ENCODE measurements around the gene E2F6.

The E2F6 gene

DNA sequence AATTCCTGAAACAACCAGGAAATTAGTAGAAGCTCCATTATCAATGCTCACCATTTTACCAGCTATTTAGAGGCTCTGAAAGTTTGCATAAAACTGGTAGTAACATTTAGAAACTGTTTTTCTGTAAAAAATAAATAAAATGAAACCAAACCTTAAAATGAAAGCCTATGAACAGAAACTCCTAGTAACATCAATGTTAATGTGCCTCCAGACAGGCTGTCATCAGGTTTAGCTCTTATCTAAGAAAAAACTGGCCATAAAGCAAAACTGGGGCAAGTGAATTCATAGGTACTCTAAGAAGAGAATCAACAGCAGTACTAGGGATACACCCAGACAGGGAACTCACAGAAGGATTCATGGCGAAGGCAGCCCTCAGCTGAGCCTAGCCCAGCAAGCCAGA is 8.0 kb downstream of the E2F6 start:
- no peak for DNase-seq (ENCODE audit: low read depth)

DNA sequence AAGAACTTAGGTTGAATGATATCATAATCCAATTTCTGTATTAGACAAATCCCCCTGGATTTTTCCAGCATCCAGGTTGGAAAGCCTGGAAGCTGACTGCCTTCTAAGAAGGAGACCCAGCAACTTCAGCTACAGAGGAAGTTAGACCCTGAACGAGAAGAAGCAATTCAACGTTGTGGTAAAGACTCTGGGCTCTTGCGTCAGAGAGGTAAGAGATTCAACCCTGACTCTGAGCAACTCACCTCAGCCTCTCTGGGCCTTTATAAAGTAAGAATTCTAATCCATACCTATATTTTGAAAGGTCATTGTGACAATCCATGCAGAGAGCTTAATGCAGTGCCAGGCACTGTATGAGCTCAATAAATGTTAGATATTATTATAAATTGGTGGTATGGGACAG is 9.7 kb downstream of the E2F6 start:
- no peak for DNase-seq (ENCODE audit: low read depth)

DNA sequence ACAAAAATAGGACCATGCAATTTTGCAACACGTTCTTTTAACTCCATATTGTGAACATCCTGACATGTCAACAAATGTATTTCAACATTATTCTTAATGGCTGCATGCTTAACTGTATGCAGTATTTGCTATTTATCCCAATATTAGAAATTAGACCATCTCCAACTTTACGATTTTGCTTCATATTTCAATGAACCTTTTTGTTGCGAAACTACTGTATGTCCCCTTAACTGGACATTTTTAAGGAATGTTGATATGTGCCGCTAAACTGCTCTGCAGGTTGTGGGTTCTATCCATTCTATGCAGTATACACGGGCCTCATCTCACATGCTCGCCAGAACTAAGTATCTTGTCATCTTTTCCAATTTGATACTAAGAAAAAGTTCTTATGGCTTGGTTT is 11.1 kb downstream of the E2F6 start:
- no peak for DNase-seq (ENCODE audit: low read depth)

DNA sequence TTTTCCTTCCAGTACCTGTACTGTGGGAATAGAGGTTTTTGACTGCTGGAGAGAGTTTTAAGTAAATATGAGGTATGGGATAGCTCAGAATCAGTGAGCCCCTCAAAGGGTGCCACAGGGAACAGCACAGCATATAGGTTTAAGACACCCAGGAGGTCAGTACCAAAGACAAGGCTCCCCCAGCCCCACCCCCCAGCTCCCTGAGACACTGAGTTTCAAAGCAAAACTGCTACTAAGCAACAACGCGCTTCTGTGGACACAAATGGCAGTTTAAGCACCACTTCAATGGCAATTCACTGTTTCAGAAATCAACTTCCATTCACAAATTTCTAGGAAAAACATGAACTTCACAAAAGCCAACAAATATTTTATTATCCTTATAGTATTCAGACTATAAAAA is 15.2 kb downstream of the E2F6 start:
- DNase-seq (ENCODE audit: low read depth) = no peak

DNA sequence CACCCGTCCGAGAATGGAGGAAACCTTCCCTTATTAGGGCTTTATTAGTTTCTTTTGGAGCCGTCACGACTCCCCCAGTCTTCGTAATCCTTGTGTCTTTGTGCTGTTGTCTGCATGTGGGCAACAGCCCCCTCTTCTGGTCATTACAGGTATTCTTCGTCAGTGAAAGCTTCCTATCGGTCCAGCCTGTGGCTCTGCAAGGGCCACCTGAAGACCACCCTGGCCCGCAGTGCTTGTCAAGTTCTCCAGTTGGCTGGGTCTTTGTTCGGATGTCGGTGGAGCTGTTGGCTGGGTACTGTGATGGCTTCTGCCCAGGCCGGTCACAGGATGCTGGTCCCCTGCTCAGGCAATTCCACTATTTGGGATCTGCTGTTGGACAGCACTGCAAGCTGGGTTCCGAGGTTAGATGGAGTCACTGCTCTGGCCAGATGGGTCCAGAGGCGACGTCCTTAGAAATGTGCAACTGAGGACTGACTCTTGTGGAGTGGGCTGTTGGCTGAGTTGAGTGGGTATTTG is 19.2 kb downstream of the E2F6 start:
- peak; percentile 4 for DNase-seq (ENCODE audit: low read depth)

DNA sequence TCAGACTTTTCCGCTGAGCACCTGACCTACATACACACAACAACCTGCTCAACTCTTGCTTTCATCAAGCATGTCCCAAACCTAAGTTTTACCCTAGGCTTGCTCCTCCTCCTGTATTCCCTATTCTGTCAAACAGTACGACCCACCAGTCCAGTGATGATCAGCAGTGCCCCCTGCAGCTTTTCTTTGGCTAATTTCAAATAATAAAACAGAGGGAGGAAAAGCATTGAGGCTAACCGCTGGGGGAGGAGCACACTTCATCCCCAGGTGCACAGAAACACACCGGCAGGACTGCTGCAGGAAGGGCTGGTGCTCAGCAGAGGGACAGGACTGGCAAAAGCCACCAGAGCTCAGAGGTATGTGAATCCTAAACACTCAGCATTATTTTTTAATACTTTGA is 21.2 kb downstream of the E2F6 start:
- no peak for DNase-seq (ENCODE audit: low read depth)

DNA sequence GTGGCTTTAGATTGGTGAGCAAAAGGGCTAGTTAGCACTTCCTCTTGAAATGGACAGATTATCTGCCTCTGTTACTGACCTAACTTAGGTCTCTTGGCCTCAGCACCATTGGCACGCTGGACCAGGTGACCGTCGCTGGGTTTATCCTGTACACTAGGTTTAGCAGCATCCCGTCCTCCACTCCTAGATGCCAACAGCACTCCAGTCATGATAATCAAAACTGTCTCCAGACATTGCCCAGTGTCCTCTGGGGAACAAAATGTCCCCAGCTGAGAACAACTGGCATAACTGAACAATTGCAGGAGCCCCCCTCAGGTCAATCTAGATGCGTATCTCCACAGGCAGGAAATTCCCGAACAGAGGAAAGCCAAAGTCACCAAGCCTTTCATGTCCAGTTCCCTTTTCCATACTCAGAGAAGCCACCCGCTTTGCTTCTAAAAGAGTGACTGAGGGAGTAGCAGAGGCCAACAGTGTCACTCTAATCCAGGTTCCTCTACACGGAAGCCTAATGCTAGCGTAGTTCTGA is 27.3 kb downstream of the E2F6 start:
- no peak for DNase-seq (ENCODE audit: low read depth)

DNA sequence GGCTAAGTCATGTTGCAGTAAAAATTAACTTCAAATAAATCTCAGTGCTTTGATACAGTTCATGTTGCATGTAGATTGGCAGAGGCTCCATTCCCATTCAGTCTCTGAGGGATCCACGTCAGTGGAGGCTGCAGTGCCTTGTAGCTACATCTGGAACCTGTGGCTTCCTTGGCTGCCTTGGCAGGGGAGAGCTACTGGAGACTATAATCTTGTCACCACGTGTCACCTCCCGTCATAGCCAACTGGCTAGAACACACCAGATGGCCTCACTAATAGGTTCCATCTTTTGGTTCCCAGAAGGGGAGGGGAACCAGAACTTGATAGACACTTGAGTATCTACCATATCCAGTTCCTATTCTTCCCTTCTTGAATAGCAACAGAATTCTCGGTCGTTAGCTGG is 28.4 kb downstream of the E2F6 start:
- DNase-seq (ENCODE audit: low read depth) = no peak

DNA sequence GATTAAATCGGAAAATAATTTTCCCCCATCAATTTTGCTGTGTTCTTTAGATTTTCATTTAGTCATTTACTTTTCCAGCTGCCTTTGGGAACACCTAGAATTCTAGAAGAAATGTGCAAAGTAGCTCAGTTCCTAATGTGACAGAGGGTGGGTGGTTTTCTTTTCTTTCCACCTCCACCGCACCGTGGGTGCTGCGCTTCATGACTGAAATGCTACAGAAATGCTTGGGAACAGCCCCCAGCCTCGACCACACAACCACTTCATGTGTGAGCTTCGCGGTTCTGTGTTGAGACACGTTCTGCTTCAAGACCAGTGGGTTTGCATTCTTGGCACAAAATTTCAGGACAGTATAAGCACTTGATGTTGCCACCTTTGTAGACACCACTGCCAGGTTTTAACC is 30.9 kb downstream of the E2F6 start:
- DNase-seq (ENCODE audit: low read depth) = no peak

DNA sequence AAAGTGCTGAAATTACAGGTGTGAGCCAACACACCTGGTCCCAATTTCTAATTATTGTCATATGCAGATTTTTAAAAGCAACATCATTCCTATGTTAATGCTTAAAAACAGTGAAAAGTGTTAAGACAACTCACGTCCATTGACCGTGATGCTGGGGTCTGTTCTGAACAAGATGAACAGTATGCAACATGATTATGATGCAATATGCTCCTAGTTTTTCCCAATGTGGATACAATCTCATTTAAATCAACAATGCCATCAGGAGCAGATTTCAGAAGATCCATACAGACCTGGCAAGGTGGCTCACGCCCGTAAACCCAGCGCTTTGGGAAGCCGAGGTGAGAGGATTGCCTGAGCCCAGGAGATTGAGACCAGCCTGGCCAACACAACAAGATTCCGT is 31.5 kb downstream of the E2F6 start:
- DNase-seq (ENCODE audit: low read depth) = no peak

DNA sequence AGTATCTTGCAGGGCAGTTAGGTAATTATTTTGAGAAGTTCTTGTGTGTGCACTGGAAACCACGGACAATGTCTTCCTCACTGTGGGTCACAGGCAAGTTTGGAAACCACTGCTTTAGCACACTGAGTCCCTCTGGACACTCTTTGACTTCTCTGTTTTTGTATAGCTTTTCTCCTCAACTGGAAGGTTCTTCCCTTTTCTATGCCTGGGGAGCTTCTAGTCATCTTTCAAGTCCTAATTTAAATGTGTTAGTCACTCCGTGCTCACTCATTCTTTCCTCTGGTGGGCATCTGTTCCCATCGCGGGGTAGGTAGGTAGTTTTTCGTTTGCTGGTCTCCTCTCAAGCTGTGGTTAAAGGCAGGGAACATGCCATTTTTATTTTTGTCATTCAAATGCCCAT is 32.1 kb downstream of the E2F6 start:
- DNase-seq (ENCODE audit: low read depth) = no peak

DNA sequence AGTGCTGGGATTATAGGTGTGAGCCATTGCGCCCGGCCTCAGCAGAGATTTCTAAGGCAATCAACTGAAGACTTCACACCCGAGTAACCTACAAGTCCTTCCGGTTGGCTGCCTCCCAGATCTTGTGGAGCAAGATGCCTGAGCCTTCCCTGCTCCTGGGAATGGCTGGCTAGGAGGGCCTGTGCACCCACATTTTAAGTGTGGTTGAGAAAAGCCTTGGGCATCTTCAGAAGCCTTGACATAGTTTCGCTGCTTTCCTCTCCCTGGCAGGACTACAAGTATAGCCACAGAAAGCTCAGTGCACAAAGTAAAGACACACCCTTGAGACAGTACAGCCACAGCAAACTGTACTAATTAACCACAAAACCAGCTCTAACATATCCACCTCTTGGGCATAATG is 35.2 kb downstream of the E2F6 start:
- no peak for DNase-seq (ENCODE audit: low read depth)

DNA sequence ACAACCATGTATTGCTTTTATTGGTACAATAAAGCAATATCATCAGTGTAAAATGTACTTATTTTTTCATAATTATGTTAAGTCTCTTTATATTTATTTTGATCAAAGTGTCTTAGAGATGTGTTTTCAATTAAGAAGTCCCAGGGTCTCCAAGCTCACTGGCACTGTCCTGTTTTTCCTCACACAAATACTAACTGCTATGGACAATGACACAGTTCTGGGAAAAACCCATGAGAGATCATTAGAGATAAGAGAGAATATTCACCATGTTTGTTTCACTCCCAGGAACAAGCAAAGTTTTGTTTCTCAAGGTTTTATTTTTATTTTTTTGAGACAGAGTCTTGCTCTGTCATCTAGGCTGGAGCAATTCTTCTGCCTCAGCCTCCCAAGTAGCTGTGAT is 38.7 kb downstream of the E2F6 start:
- no peak for DNase-seq (ENCODE audit: low read depth)

DNA sequence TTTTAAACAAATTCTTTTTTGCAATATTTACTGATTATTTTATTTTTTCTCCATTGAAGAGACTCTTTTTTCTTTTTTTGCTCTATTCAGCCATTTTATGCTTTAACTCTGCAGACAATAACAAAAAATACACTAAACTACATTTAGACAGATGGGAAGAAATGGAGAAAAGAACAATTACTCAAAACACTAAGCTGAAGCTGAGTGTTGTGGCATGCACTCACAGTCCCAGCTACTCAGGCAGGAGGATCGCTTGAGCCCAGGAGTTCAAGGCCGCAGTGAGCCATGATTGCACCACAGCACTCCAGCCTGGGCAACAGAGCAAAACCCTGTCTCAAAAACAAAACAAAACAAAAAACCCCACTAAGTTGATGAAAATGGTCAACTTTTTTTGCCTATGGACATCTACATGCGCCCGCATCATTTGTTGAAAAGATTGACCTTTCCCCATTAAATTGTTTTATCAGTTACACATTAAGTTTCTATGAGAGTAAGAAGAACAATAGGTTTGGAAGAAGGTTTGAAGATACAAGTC is 43.0 kb downstream of the E2F6 start:
- no peak for DNase-seq (ENCODE audit: low read depth)

DNA sequence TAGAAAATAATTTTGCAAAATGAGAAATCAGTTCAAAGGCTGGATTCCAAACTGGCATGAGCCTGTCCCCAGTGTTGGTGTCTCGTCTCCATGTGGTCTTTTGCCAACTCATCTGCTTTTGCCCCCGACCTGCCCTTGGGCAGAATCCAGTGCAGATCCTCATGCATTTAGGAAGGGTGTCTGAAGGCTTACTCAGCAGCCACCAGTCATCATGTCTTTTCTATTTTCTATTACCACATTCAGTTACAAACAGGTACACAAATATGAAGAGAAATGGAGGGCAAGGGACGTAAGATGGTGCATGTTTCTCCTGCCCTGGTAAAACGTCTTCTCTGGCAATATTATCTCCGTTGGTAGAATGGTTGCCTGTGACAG is 43.5 kb downstream of the E2F6 start:
- DNase-seq (ENCODE audit: low read depth) = no peak

DNA sequence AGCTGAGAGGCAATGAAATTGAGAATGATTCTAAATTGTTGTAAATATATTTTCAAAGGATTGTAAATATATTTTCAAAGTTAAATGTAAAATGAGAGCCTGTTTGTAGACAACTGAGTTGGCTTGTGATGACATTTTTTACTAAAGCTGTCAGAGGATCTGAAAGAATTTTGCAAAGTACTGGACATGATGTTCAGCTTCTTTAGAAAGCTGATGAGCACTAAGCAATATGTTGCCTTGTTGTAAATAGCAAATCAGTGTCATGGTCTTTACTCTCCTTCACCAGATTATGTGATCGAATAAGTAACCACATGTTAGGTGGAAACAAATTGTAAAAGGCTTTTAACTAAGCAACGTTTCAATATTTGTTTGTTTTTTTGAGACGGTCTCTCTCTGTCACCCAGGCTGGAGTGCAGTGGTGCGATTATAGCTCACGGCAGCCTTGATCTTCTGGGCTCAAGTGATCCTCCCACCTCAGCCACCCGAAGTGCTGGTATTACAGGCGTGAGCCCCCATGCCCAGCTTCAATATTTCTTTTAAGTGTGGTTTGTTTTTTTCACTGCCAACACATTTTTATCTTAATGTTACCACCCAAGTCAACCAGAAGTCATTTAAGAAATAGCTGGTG is 44.0 kb downstream of the E2F6 start:
- no peak for DNase-seq (ENCODE audit: low read depth)

DNA sequence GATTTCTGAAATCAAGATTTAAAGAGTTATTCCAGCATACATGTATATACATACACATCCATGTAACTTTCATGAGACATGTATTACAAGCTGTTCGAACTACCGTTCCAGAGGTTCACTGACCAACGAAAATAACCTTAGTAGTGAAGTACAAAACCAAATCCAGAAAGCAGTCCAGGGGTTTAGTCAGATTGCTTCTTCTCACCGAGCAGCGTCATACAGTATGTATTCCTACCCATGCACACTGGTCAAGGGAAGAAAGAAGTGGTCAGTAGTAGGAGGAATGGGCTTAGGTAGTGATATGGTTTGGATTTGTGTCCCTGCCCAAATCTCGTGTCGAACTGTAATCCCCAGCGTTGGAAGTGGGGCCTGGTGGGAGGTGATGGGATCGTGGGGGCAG is 45.3 kb downstream of the E2F6 start:
- no peak for DNase-seq (ENCODE audit: low read depth)

DNA sequence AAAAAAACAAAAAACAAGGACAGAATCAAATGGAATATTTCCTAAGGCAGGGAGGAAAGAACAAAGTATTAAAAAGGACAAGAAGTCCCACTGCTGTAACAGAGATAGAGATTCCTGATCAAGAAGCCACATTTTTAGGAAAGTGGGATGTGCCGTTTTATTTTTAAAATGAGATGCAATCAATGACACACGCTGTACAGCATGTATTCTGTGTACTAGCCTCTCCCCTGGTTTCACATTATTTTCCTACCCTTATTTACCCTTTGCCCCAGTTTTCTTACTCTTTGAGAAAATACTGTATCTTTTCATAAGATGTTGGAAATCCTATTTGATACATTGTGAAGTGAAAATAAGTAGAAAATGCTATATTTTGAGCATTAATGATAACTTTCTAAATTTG is 45.8 kb downstream of the E2F6 start:
- DNase-seq (ENCODE audit: low read depth) = no peak

DNA sequence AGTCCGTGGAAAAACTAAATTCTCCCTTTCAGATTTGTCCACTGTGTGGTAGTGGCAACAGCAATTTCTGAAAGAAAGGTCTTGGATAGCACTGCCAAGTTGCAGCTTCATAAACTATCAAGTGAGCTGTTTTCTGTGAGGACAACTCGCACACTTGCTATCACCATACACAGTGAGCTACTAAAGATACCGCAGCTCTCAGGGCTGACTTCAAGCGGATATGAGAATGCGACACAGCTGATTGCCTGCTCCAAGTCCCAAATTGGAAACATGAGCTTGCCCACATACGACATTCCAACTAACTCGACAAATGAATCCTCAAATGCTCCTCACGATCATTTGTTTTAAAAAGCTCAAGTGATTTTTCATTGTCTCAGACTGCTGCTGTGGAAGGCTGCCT is 46.2 kb downstream of the E2F6 start:
- no peak for DNase-seq (ENCODE audit: low read depth)

DNA sequence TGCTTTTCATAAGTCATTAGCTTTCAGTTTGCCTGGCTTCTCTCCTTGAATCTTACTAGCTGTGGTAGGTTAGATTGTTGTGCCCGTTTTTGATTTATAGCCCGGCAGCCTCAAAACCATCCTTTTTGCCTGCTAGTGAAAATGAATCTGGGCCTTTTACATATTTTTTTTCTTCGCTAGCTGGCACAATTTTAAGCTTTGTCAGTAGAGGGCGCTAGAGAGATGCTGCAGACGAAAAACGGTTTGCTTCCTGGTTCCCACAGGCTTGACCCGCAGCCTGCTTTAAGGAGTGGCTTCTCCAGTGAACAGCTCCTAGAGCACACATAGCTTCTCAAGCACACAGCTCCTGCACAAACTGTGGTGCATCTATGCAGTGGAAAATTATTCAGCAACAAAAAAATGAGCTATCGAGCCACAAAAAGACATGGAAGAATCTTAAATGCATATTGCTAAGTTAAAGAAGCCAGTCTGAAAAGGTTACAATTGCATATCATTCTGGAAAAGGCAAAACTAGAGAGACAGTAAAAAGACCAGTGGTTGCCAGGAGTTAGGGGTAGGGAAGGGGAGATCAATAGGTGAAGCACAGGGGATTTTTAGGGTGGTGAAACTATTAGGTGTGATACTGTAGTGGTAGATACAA is 47.9 kb downstream of the E2F6 start:
- no peak for DNase-seq (ENCODE audit: low read depth)

DNA sequence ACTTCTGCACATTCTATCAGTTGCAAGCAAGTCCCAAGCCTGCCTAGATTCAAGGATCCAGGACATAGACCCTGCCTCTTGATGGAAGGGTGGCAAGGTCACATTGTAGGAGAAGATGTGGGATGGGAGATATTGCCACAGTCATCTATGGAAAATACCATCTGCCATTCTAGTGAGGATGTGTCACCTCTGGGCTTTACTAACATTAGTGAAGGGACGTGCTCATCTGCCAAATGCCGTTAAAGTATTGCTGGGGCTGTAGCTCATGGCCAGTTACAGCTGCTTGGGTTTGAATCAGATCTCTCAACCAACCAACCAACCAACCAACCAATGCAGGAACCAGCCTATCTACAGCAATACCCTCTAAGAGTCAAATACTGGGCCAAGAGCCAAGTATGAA is 49.0 kb downstream of the E2F6 start:
- no peak for DNase-seq (ENCODE audit: low read depth)

DNA sequence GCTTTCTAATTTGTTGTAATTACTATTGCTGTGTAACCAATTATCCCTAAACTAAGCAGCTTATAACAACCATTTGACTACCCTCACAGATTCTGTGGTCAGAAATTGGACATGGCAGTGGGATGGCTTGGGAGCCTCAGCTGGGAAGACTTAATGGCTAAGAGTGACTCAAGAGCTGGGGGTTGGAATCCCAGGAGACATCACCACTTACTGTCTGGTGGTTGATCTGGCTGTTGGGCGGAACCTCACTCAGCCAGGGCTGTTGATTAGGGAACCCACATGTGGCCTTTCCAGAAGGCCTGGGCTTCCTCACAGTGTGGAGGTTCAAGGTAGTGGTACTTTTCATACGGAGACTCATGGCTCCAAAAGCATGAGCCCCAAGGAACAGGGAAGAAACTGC is 49.8 kb downstream of the E2F6 start:
- DNase-seq (ENCODE audit: low read depth) = no peak

DNA sequence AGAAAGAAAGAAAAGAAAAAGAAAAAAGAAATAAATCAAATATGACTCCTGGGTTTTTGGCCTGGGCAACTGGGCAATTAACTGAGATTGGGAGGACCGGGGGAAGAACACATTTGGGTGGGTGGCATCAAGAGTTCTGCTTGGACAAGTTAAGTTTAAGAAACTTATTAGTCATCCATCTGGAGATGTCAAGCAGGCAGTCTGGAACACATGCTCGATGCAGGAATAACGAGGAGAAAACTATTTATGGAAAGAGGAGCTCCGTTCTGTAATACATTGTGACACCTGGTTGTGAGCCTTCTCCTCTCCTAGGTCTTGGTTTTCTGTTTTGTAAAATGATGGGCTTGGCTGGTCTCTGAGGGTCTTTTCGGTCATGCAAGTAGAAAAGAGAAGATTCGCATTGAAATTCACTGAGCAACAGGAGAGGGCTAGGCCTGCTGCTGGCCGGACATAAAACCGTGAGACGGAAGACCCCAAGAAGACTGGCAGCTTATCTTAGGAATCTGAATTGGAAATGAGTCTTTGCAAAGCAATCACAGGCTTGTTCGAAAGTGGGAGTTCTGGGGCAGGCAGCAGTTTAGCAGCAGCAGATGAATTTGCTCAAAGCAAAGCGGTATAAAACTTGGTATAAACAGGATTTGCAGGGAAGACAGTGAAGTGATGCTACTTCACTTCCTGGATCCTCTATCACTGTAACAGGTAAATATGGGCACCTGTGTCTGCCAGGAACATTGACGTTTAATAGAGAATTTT is 51.4 kb downstream of the E2F6 start:
- no peak for DNase-seq (ENCODE audit: low read depth)

Measured in T-helper 22 cell (primary cell).